K562 (cell line): ENCODE data around the gene HES6. TPM values are rescaled to one million over a fixed set of nuclear protein-coding genes. Genes with fewer than 3 reads are reported as not detected.

Experiments used
- ATAC-seq: fragments of 200-7000 bp; cut with Tn5 transposase; 3 replicates; pipeline ENCODE4 v1.9.1; 2020; ENCODE audit warnings: moderate library complexity
- BruUV-seq: library from RNA; stranded (reverse); fragments of 400-500 nt; replicated peaks from 2 replicates; lab custom pipeline; 2021; lab: Mats Ljungman, UMichigan
- CTCF ChIA-PET: fragments of 300-600 bp; formaldehyde crosslinking; extraction: SDS; loops from one replicate; lab custom pipeline; 2021; ENCODE audit warnings: low intra/inter-chr PET ratio; lab: Yijun Ruan, JAX
- POLR2A ChIA-PET: fragments of 300-600, 350-650 bp; sonication (Branson Sonifier 250); formaldehyde crosslinking; extraction: SDS; loops from one replicate; lab custom pipeline; 2021; ENCODE audit warnings: antibody characterized with exemption, inconsistent platforms; lab: Yijun Ruan, JAX
- DNase-seq, 4 experiments: peaks; one replicate each; pipeline versions ENCODE4 v3.0.0 to v3.0.0-alpha.2; 2011 to 2018; ENCODE audit warnings: low spot score in 3 of 4, mixed read lengths in 3 of 4; ENCODE audit errors: extremely low read depth in 1 of 4
- FAIRE-seq: peaks from 2 replicates; lab custom pipeline; 2011; peaks lifted over from hg19 to GRCh38; lab: Jason Lieb, UNC
- H2AFZ ChIP-seq: 2 replicates; pipeline ENCODE4 v1.6.0; 2011; ENCODE audit warnings: low read depth, low read length, control low read depth, inconsistent platforms
- H3K27ac ChIP-seq: fragments of 200-600 bp; 3 replicates; pipeline ENCODE4 v1.8.0; 2011; ENCODE audit warnings: low read depth, mild to moderate bottlenecking, control low read depth, inconsistent platforms, low read length, moderate library complexity, mixed read lengths; ENCODE audit errors: extremely low read depth
- H3K27me3 ChIP-seq, 2 experiments: fragments of 300-600 bp in 1 of 2; 2 replicates in 1 of 2; 3 replicates in 1 of 2; pipeline versions ENCODE4 v1.6.0 to v1.8.0; 2011; ENCODE audit warnings: inconsistent platforms in 2 of 2, low read length in 2 of 2, mild to moderate bottlenecking in 1 of 2, mixed read lengths in 1 of 2, moderate library complexity in 1 of 2; ENCODE audit not compliant: control insufficient read depth in 2 of 2, insufficient read depth in 2 of 2
- H3K36me3 ChIP-seq: fragments of 300-600 bp; 3 replicates; pipeline ENCODE4 v1.8.0; 2011; ENCODE audit warnings: mild to moderate bottlenecking, low read length, inconsistent platforms; ENCODE audit not compliant: control insufficient read depth, insufficient read depth
- H3K4me1 ChIP-seq, 2 experiments: fragments of 200-600 bp in 1 of 2; replicated peaks in 1 of 2; 2 replicates in 1 of 2; 3 replicates in 1 of 2; pipeline versions ENCODE4 v1.5.1 to v1.8.0; 2011; ENCODE audit warnings: inconsistent platforms in 2 of 2, low read length in 2 of 2, mild to moderate bottlenecking in 1 of 2, mixed read lengths in 1 of 2, moderate library complexity in 1 of 2; ENCODE audit not compliant: control insufficient read depth in 2 of 2, insufficient read depth in 2 of 2
- H3K4me2 ChIP-seq: 2 replicates; pipeline ENCODE4 v1.6.1; 2011; ENCODE audit warnings: low read length, control low read depth, inconsistent platforms, mixed read lengths; ENCODE audit not compliant: insufficient read depth
- H3K4me3 ChIP-seq: fragments of 200-600 bp; sonication (generic), shearing (Covaris generic); 2 replicates; pipeline ENCODE4 v1.5.1; 2016; ENCODE audit warnings: control low read depth, inconsistent platforms
- H3K79me2 ChIP-seq: fragments of 200-600 bp; 3 replicates; pipeline ENCODE4 v1.8.0; 2011; ENCODE audit warnings: low read length, inconsistent platforms; ENCODE audit not compliant: control insufficient read depth, insufficient read depth
- H3K9ac ChIP-seq, 2 experiments: 2 replicates each; pipeline versions ENCODE4 v1.6.0 to v1.6.1; 2011; ENCODE audit warnings: low read depth in 2 of 2, low read length in 2 of 2, control low read depth in 1 of 2, inconsistent platforms in 1 of 2, mild to moderate bottlenecking in 1 of 2, mixed read lengths in 1 of 2; ENCODE audit not compliant: insufficient read depth in 1 of 2
- H3K9me1 ChIP-seq: one replicate; pipeline ENCODE4 v1.6.0; 2011; ENCODE audit warnings: inconsistent platforms, mild to moderate bottlenecking, low read length, moderate library complexity; ENCODE audit not compliant: control insufficient read depth, insufficient read depth
- H3K9me3 ChIP-seq: replicated peaks from 2 replicates; pipeline ENCODE4 v1.5.1; 2011; ENCODE audit warnings: low read depth, low read length, inconsistent platforms; ENCODE audit not compliant: control insufficient read depth, insufficient read depth
- H4K20me1 ChIP-seq: replicated peaks from 2 replicates; pipeline ENCODE4 v1.6.1; 2011; ENCODE audit warnings: low read length, inconsistent platforms, mixed read lengths; ENCODE audit not compliant: control insufficient read depth, insufficient read depth
- BCOR ChIP-seq: fragments of 450-650 bp; IDR thresholded peaks from 2 replicates; pipeline ENCODE4 v1.6.1; 2016
- BDP1 ChIP-seq: IDR thresholded peaks from 3 replicates; pipeline ENCODE4 v1.6.1; 2011; ENCODE audit not compliant: insufficient read length, insufficient read depth
- ETV1 ChIP-seq: fragments of 450-650 bp; conservative IDR thresholded peaks from 2 replicates; pipeline ENCODE4 v1.6.1; 2016; ENCODE audit warnings: missing genetic modification characterization, control low read depth, low read depth, missing compliant biosample characterization
- HDAC8 ChIP-seq: fragments of 450-650 bp; IDR thresholded peaks from 2 replicates; pipeline ENCODE4 v1.6.1; 2016; ENCODE audit warnings: mild to moderate bottlenecking, missing genetic modification characterization, moderate library complexity, missing compliant biosample characterization
- HEY1 ChIP-seq: fragments of 250-450 bp; sonication (Bioruptor Pico); IDR thresholded peaks from 2 replicates; pipeline ENCODE4 v1.5.0; 2020; ENCODE audit warnings: mild to moderate bottlenecking, moderate library complexity, borderline replicate concordance
- HSF4 ChIP-seq: fragments of 250-450 bp; sonication (Bioruptor Pico); IDR thresholded peaks from 2 replicates; pipeline ENCODE4 v2.1.2; 2022; ENCODE audit warnings: mild to moderate bottlenecking, moderate library complexity, borderline replicate concordance
- JUNB ChIP-seq: fragments of 450-650 bp; formaldehyde crosslinking; conservative IDR thresholded peaks from 2 replicates; pipeline ENCODE4 v1.4.0; 2020; ENCODE audit warnings: mild to moderate bottlenecking
- KDM2B ChIP-seq: fragments of 250-450 bp; sonication (Bioruptor Pico); IDR thresholded peaks from 2 replicates; pipeline ENCODE4 v1.8.0; 2021; ENCODE audit warnings: mild to moderate bottlenecking, moderate library complexity
- L3MBTL2 ChIP-seq: fragments of 450-650 bp; IDR thresholded peaks from 2 replicates; pipeline ENCODE4 v1.6.1; 2016; ENCODE audit warnings: mild to moderate bottlenecking, moderate library complexity
- MBD2 ChIP-seq: sonication (generic); IDR thresholded peaks from 2 replicates; pipeline ENCODE4 v1.6.1; 2016; ENCODE audit warnings: low read depth, borderline replicate concordance
- ZC3H11A ChIP-seq: IDR thresholded peaks from 2 replicates; pipeline ENCODE4 v1.6.1; 2012; ENCODE audit warnings: low read depth, low read length, improper control_type of control experiment
- ZMIZ1 ChIP-seq, 2 experiments: fragments of 150-350 bp in 1 of 2; IDR thresholded peaks; 2 replicates each; pipeline ENCODE4 v1.6.1; 2012 to 2016; ENCODE audit warnings: low read depth in 2 of 2, low read length in 2 of 2, mild to moderate bottlenecking in 1 of 2, moderate library complexity in 1 of 2
- ZNF175 ChIP-seq: fragments of 200-800 bp; sonication (Bioruptor generic); IDR thresholded peaks from 2 replicates; pipeline ENCODE4 v1.6.1; 2016; ENCODE audit warnings: low read depth, mild to moderate bottlenecking, missing genetic modification characterization, missing compliant biosample characterization
- ZNF23 ChIP-seq: fragments of 250-450 bp; sonication (Bioruptor Pico); IDR thresholded peaks from 2 replicates; pipeline ENCODE4 v1.4.0; 2020; ENCODE audit warnings: mild to moderate bottlenecking
- ZNF347 ChIP-seq: fragments of 450-650 bp; formaldehyde crosslinking; IDR thresholded peaks from 2 replicates; pipeline ENCODE4 v1.4.0; 2020; ENCODE audit warnings: low read depth, mild to moderate bottlenecking, moderate library complexity
- ZNF354B ChIP-seq: fragments of 250-450 bp; sonication (Bioruptor Pico); IDR thresholded peaks from 2 replicates; pipeline ENCODE4 v1.4.0; 2020
- WGBS: fragments of 100-300 bp; shearing (Covaris generic); methylation state at CpG from one replicate; pipeline ENCODE4 v1.1.6; 2016; ENCODE audit warnings: low coverage, mixed read lengths; ENCODE audit not compliant: insufficient coverage; ENCODE audit errors: missing lambda C conversion rate; 5-methylcytosine and 5-hydroxymethylcytosine counted together
- in situ Hi-C: fragments of 300-500 bp; cut with MboI; formaldehyde crosslinking; loops from 4 replicates; pipeline ENCODE4 v1.15.0; 2018; ENCODE audit warnings: inconsistent platforms, mixed read lengths
- intact Hi-C: fragments of 100-400 bp; cut with micrococcal nuclease; formaldehyde crosslinking; loops from 2 replicates; pipeline ENCODE4 v1.14.2; 2022
- polyA plus RNA-seq, 8 experiments: library from polyadenylated mRNA; depleted of rRNA in 4 of 8; stranded (reverse) in 5 of 8; unstranded in 3 of 8; fragments of >200 nt; fragmentation: Nextera tagmentation in 2 of 8; fragmentation: Illumina TruSeq in 1 of 8; extraction: Ambion mirVana in 2 of 8; extraction: Trizol in 1 of 8; gene quantifications; 2 replicates each; pipeline versions ENCODE4 v1.2.1 to v1.2.3, GENCODE V29; 2011 to 2014; ENCODE audit warnings: inconsistent platforms in 1 of 8, missing spikeins in 1 of 8
- total RNA-seq, 7 experiments: library from RNA; depleted of rRNA in 6 of 7; stranded (reverse); fragments of >200 nt in 6 of 7; fragmentation: Illumina TruSeq in 2 of 7; extraction: Trizol in 2 of 7; gene quantifications; 2 replicates each; pipeline versions ENCODE4 v1.2.1 to v1.2.3, GENCODE V29; 2011 to 2021; ENCODE audit warnings: low replicate concordance in 1 of 7
- TF ChIP-seq, protein P1 (sequence below): sonication (generic); formaldehyde crosslinking; IDR thresholded peaks from 2 replicates; pipeline ENCODE4 v1.4.0; 2020; ENCODE audit warnings: mild to moderate bottlenecking, missing genetic modification reagents

HES6 gene
- total and polyA plus RNA-seq, 9 of the 15 experiments (the other 6 are each of a cell fraction or from before 2014, with no cell fraction given): 6.2 to 133 (median 29.2) TPM

GRCh38 chr2:238278626-238279323 lies 38.9 kb upstream of the HES6 start:
- Histone ChIP-seq H3K9ac (no peak overlapping the region; a peak in 1 of 4 replicates), H3K27me3 (no peaks in the 10 kb centered on the region), H3K79me2 (peaks cover 9% of the 10 kb centered on the region; the same call in 2 of the 3 replicates), H3K4me2 (no peak overlapping the region), H2AFZ (no peak overlapping the region), H3K36me3 (peaks cover 25% of the 10 kb centered on the region; the same call in 1 of the 3 replicates), H4K20me1 (no peaks in the 10 kb centered on the region), H3K4me1 (peaks cover 0 to 17% of the 10 kb centered on the region in 2 experiments; a peak in 2 of 5 replicates), H3K9me1 (no peaks in the 10 kb centered on the region), H3K4me3 (no peak overlapping the region), H3K9me3 (no peaks in the 10 kb centered on the region), H3K27ac (no peak overlapping the region)
- in situ Hi-C loops: no loop called here
- DNase-seq (no peak), FAIRE-seq (no peak), ATAC-seq (no peak)
- CTCF ChIA-PET: no interaction called here
- POLR2A ChIA-PET: no interaction called here
- TF ChIP-seq L3MBTL2: no peak
- no peak for TF ChIP-seq HSF4 (CRISPR knock-in tag)
- no peak for TF ChIP-seq KDM2B (CRISPR knock-in tag)
- TF ChIP-seq ZNF23 (CRISPR knock-in tag): no peak
- no peak for TF ChIP-seq BDP1
- no peak for TF ChIP-seq ETV1 (tag)
- TF ChIP-seq ZNF354B: no peak
- no peak for TF ChIP-seq HDAC8
- TF ChIP-seq ZNF347 (CRISPR knock-in tag): no peak
- TF ChIP-seq ZMIZ1 (IDR thresholded peaks at IDR 0.05; ENCODE audit: low read depth in 2 of 2, low read length in 2 of 2): no peak
- TF ChIP-seq JUNB (CRISPR knock-in tag): no peak
- TF ChIP-seq HEY1 (CRISPR knock-in tag): no peak
- no peak for TF ChIP-seq MBD2
- no peak for TF ChIP-seq ZC3H11A
- TF ChIP-seq, protein P1, sequence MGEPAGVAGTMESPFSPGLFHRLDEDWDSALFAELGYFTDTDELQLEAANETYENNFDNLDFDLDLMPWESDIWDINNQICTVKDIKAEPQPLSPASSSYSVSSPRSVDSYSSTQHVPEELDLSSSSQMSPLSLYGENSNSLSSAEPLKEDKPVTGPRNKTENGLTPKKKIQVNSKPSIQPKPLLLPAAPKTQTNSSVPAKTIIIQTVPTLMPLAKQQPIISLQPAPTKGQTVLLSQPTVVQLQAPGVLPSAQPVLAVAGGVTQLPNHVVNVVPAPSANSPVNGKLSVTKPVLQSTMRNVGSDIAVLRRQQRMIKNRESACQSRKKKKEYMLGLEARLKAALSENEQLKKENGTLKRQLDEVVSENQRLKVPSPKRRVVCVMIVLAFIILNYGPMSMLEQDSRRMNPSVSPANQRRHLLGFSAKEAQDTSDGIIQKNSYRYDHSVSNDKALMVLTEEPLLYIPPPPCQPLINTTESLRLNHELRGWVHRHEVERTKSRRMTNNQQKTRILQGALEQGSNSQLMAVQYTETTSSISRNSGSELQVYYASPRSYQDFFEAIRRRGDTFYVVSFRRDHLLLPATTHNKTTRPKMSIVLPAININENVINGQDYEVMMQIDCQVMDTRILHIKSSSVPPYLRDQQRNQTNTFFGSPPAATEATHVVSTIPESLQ (CRISPR knock-in tag): no peak
- TF ChIP-seq ZNF175 (CRISPR knock-in tag): no peak
- no peak for TF ChIP-seq BCOR
- 67% methylated on average over 5 of the region's 9 CpGs for WGBS
- no TSS peak for BruUV-seq
- intact Hi-C loops: no loop called here
